Natural killer cell (primary cell): ENCODE measurements around the gene TMEM101. TPM values are rescaled to one million over a fixed set of nuclear protein-coding genes. Genes with fewer than 3 reads are reported as not detected.

Experiments
- ATAC-seq, 3 donors: fragments of 150-1000 bp in 2 of 3; fragments of 200-7000 bp in 1 of 3; cut with Tn5 transposase; 1 replicate in 1 of 3; 2 replicates in 2 of 3; pipeline ENCODE4 v1.10.0; 2021; ENCODE audit warnings: mild to moderate bottlenecking in 2 of 3, moderate library complexity in 2 of 3
- DNase-seq, 2 donors: peaks; one replicate each; pipeline versions ENCODE4 v3.0.0 to v3.0.0-alpha.2; 2013 to 2021; ENCODE audit warnings: mixed read lengths in 1 of 2
- H3K27ac ChIP-seq: one replicate; pipeline ENCODE4 v1.5.1; 2013; ENCODE audit warnings: mild to moderate bottlenecking, low read length
- H3K27me3 ChIP-seq: one replicate; pipeline ENCODE4 v1.6.1; 2013; ENCODE audit warnings: low read length; ENCODE audit not compliant: control insufficient read depth, insufficient read depth
- H3K36me3 ChIP-seq: one replicate; pipeline ENCODE4 v1.6.1; 2013; ENCODE audit warnings: low read length; ENCODE audit not compliant: control insufficient read depth, insufficient read depth
- H3K4me1 ChIP-seq: one replicate; pipeline ENCODE4 v1.6.1; 2013; ENCODE audit warnings: low read length; ENCODE audit not compliant: control insufficient read depth, insufficient read depth
- H3K4me3 ChIP-seq: one replicate; pipeline ENCODE4 v1.5.1; 2013; ENCODE audit warnings: low read length
- H3K9me3 ChIP-seq: one replicate; pipeline ENCODE4 v1.6.1; 2013; ENCODE audit warnings: low read length; ENCODE audit not compliant: control insufficient read depth, insufficient read depth
- H3K27ac Mint-ChIP-seq, 2 donors: one replicate each; pipeline ENCODE4 v1.8.0; 2022; ENCODE audit warnings: mild to moderate bottlenecking in 2 of 2, mixed read lengths in 2 of 2, moderate library complexity in 1 of 2
- H3K27me3 Mint-ChIP-seq, 2 donors: one replicate each; pipeline ENCODE4 v1.8.0; 2022; ENCODE audit warnings: low read depth in 2 of 2, mixed read lengths in 2 of 2
- H3K36me3 Mint-ChIP-seq: one replicate; pipeline ENCODE4 v1.8.0; 2022; ENCODE audit warnings: mixed read lengths
- H3K4me1 Mint-ChIP-seq, 2 donors: one replicate each; pipeline ENCODE4 v1.8.0; 2022; ENCODE audit warnings: mixed read lengths in 2 of 2
- H3K4me3 Mint-ChIP-seq: one replicate; pipeline ENCODE4 v1.8.0; 2022; ENCODE audit warnings: mild to moderate bottlenecking, moderate library complexity, mixed read lengths
- H3K9me3 Mint-ChIP-seq, 2 donors: one replicate each; pipeline ENCODE4 v1.8.0; 2022; ENCODE audit warnings: mixed read lengths in 2 of 2
- WGBS: methylation state at CpG from one replicate; pipeline ENCODE4 v1.1.7; 2013; ENCODE audit warnings: missing lambda C conversion rate; ENCODE audit not compliant: insufficient coverage; 5-methylcytosine and 5-hydroxymethylcytosine counted together
- intact Hi-C: fragments of 100-400 bp; cut with micrococcal nuclease; formaldehyde crosslinking; loops from one replicate; pipeline ENCODE4 v1.14.2; 2022
- total RNA-seq, 4 donors: library from RNA; stranded (reverse); fragments of 120-200 nt in 1 of 4; gene quantifications; one replicate each; pipeline versions ENCODE4 v1.2.3 to v1.2.4, GENCODE V29; 2013 to 2022
- TF ChIP-seq, protein P1 (sequence below): fragments of 200-600 bp; IDR thresholded peaks from one replicate; pipeline ENCODE4 v1.8.0; 2022; ENCODE audit warnings: antibody characterized with exemption

TMEM101 gene
- total RNA-seq, 3 donors from 2014 or later (not counting 1 experiment from before 2014, with no cell fraction given) = 11.3 to 13.9 (median 11.5) TPM

- Mint-ChIP-seq H3K36me3 (no peaks in the 10 kb centered on the region), H3K27ac (peak overlapping the region; percentile 57 to 76), H3K9me3 (no peaks in the 10 kb centered on the region), H3K4me1 (peaks cover 17 to 24% of the 10 kb centered on the region in 2 donors), H3K27me3 (peaks cover 9 to 18% of the 10 kb centered on the region in 2 donors), H3K4me3 (peak overlapping the region; percentile 90)
- peaks cover 16% of the 10 kb centered on the region for H3K27me3 ChIP-seq
- H3K27ac ChIP-seq = no peak overlapping the region
- H3K4me1 ChIP-seq = peaks cover 41% of the 10 kb centered on the region
- intact Hi-C loops = loop anchor here (5.0 kb wide), 1 partner anchor 36 kb away; no protein-coding TSS in a partner anchor
- ATAC-seq = peak in 2 of 3 donors; percentile 1 to 2
- WGBS = 2% methylated on average over 21 of the region's 21 CpGs
- H3K4me3 ChIP-seq = peak overlapping the region; percentile 51
- H3K36me3 ChIP-seq = peaks cover 2% of the 10 kb centered on the region
- H3K9me3 ChIP-seq = no peaks in the 10 kb centered on the region
- TF ChIP-seq, protein P1, sequence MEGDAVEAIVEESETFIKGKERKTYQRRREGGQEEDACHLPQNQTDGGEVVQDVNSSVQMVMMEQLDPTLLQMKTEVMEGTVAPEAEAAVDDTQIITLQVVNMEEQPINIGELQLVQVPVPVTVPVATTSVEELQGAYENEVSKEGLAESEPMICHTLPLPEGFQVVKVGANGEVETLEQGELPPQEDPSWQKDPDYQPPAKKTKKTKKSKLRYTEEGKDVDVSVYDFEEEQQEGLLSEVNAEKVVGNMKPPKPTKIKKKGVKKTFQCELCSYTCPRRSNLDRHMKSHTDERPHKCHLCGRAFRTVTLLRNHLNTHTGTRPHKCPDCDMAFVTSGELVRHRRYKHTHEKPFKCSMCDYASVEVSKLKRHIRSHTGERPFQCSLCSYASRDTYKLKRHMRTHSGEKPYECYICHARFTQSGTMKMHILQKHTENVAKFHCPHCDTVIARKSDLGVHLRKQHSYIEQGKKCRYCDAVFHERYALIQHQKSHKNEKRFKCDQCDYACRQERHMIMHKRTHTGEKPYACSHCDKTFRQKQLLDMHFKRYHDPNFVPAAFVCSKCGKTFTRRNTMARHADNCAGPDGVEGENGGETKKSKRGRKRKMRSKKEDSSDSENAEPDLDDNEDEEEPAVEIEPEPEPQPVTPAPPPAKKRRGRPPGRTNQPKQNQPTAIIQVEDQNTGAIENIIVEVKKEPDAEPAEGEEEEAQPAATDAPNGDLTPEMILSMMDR = no peak
- DNase-seq = no peak
Observed at GRCh38 chr17:44006272-44006597, 8.5 kb downstream of the TMEM101 start.

GRCh38 chr17:44005527-44006271 lies 9.1 kb downstream of the TMEM101 start:
- Histone ChIP-seq H3K27ac (no peak overlapping the region), H3K9me3 (no peaks in the 10 kb centered on the region), H3K4me1 (peaks cover 41% of the 10 kb centered on the region), H3K4me3 (peak overlapping the region; percentile 51), H3K36me3 (peaks cover 2% of the 10 kb centered on the region), H3K27me3 (peaks cover 16% of the 10 kb centered on the region)
- H3K36me3 Mint-ChIP-seq = no peaks in the 10 kb centered on the region
- intact Hi-C loops = loop anchor here (5.0 kb wide), 1 partner anchor 37 kb away; no protein-coding TSS in a partner anchor
- H3K27me3 Mint-ChIP-seq = peaks cover 9 to 18% of the 10 kb centered on the region in 2 donors
- H3K4me1 Mint-ChIP-seq = peaks cover 17 to 24% of the 10 kb centered on the region in 2 donors
- peak overlapping the region; percentile 57 to 76 for H3K27ac Mint-ChIP-seq
- WGBS = 5% methylated on average over 59 of the region's 59 CpGs
- no peaks in the 10 kb centered on the region for H3K9me3 Mint-ChIP-seq
- H3K4me3 Mint-ChIP-seq = peak overlapping the region; percentile 90
- TF ChIP-seq, protein P1 = no peak
- ATAC-seq (peak; percentile 21 to 36 (median 25)), DNase-seq (peak; percentile 32 to 65)

- H3K36me3 Mint-ChIP-seq = no peaks in the 10 kb centered on the region
- Histone ChIP-seq H3K4me1 (peaks cover 41% of the 10 kb centered on the region), H3K9me3 (no peaks in the 10 kb centered on the region), H3K4me3 (no peak overlapping the region), H3K27me3 (peaks cover 16% of the 10 kb centered on the region), H3K27ac (no peak overlapping the region), H3K36me3 (no peaks in the 10 kb centered on the region)
- H3K27me3 Mint-ChIP-seq = peaks cover 9 to 18% of the 10 kb centered on the region in 2 donors
- DNase-seq (peak; percentile 24 to 48), ATAC-seq (no peak)
- H3K4me1 Mint-ChIP-seq = peaks cover 17 to 24% of the 10 kb centered on the region in 2 donors
- H3K27ac Mint-ChIP-seq = no peak overlapping the region
- 4% methylated on average over 71 of the region's 71 CpGs for WGBS
- no peaks in the 10 kb centered on the region for H3K9me3 Mint-ChIP-seq
- intact Hi-C loops = loop anchor here (5.0 kb wide), 1 partner anchor 37 kb away; no protein-coding TSS in a partner anchor
- H3K4me3 Mint-ChIP-seq = peak overlapping the region; percentile 40
- TF ChIP-seq, protein P1 = no peak
Observed at GRCh38 chr17:44004761-44005526, 9.8 kb downstream of the TMEM101 start.
